Calu3 (cell line): Measurements from ENCODE around the gene UBAP2L. TPM values are rescaled to one million over a fixed set of nuclear protein-coding genes. Genes with fewer than 3 reads are reported as not detected.

ENCODE experiments used
- BruUV-seq: library from RNA; stranded (reverse); fragments of 400-500 nt; replicated peaks from 2 replicates; lab custom pipeline; 2021; lab: Mats Ljungman, UMichigan
- CTCF ChIA-PET: fragments of 300-600 bp; sonication (Branson Sonifier 250); formaldehyde crosslinking; loops from one replicate; lab custom pipeline; 2022; ENCODE audit warnings: antibody characterized with exemption; lab: Charles Lee
- DNase-seq: peaks from one replicate; pipeline ENCODE4 v3.0.0; 2022
- H3K27ac Mint-ChIP-seq: one replicate; pipeline ENCODE4 v1.8.0; 2022; ENCODE audit warnings: mixed read lengths; ENCODE audit not compliant: unreplicated experiment
- H3K27me3 Mint-ChIP-seq: one replicate; pipeline ENCODE4 v1.8.0; 2022; ENCODE audit warnings: mixed read lengths; ENCODE audit not compliant: unreplicated experiment
- H3K36me3 Mint-ChIP-seq: one replicate; pipeline ENCODE4 v1.8.0; 2022; ENCODE audit warnings: mild to moderate bottlenecking, moderate library complexity, mixed read lengths; ENCODE audit not compliant: insufficient read depth, unreplicated experiment
- H3K4me1 Mint-ChIP-seq: one replicate; pipeline ENCODE4 v1.8.0; 2022; ENCODE audit warnings: mild to moderate bottlenecking, low read depth, mixed read lengths; ENCODE audit not compliant: unreplicated experiment
- H3K4me3 Mint-ChIP-seq: one replicate; pipeline ENCODE4 v1.8.0; 2022; ENCODE audit warnings: mild to moderate bottlenecking, low read depth, moderate library complexity, mixed read lengths; ENCODE audit not compliant: unreplicated experiment
- H3K9me3 Mint-ChIP-seq: one replicate; pipeline ENCODE4 v1.8.0; 2022; ENCODE audit warnings: low read depth, mixed read lengths; ENCODE audit not compliant: unreplicated experiment
- CTCF ChIP-seq: fragments of 200-600 bp; IDR thresholded peaks from one replicate; pipeline ENCODE4 v1.8.0; 2022; ENCODE audit warnings: antibody characterized with exemption; ENCODE audit not compliant: unreplicated experiment
- intact Hi-C: fragments of 100-400 bp; cut with micrococcal nuclease; formaldehyde crosslinking; loops from one replicate; pipeline ENCODE4 v1.10.0; 2022; ENCODE audit not compliant: unreplicated experiment
- total RNA-seq: library from RNA; stranded (reverse); gene quantifications from 2 replicates; pipeline ENCODE4 v1.2.3, GENCODE V29; 2022

The UBAP2L gene
- total RNA-seq, 1 experiment from 2014 or later: 250 TPM

GRCh38 chr1:154237880-154238506 is 17.2 kb downstream of the UBAP2L start:
- no peak for DNase-seq
- Mint-ChIP-seq H3K4me3 (no peak overlapping the region), H3K36me3 (peaks cover 81% of the 10 kb centered on the region), H3K9me3 (no peaks in the 10 kb centered on the region), H3K27me3 (no peaks in the 10 kb centered on the region), H3K27ac (no peak overlapping the region), H3K4me1 (peaks cover 8% of the 10 kb centered on the region)
- no peak for TF ChIP-seq CTCF
- BruUV-seq: no TSS peak
- CTCF ChIA-PET: no interaction called here
- intact Hi-C loops: no loop called here

GRCh38 chr1:154239491-154239890 is 18.7 kb downstream of the UBAP2L start:
- H3K27me3 Mint-ChIP-seq: no peaks in the 10 kb centered on the region
- no peak for DNase-seq
- no peak overlapping the region for H3K4me3 Mint-ChIP-seq
- intact Hi-C loops: no loop called here
- H3K36me3 Mint-ChIP-seq: peaks cover 80% of the 10 kb centered on the region
- H3K4me1 Mint-ChIP-seq: peaks cover 8% of the 10 kb centered on the region
- H3K27ac Mint-ChIP-seq: no peak overlapping the region
- H3K9me3 Mint-ChIP-seq: no peaks in the 10 kb centered on the region
- CTCF ChIA-PET: interaction anchor here (0.5 kb wide), 1 partner anchor 812 kb away, joined by 3 read pairs; no protein-coding TSS in a partner anchor
- no peak for TF ChIP-seq CTCF
- BruUV-seq: no TSS peak

GRCh38 chr1:154240294-154240833 is 19.6 kb downstream of the UBAP2L start:
- no TSS peak for BruUV-seq
- no peak overlapping the region for H3K27ac Mint-ChIP-seq
- CTCF ChIA-PET: interaction anchor here (0.7 kb wide), 1 partner anchor 239 kb away, joined by 3 read pairs; no protein-coding TSS in a partner anchor
- H3K4me3 Mint-ChIP-seq: no peak overlapping the region
- no peaks in the 10 kb centered on the region for H3K27me3 Mint-ChIP-seq
- peaks cover 8% of the 10 kb centered on the region for H3K4me1 Mint-ChIP-seq
- H3K36me3 Mint-ChIP-seq: peaks cover 80% of the 10 kb centered on the region
- H3K9me3 Mint-ChIP-seq: no peaks in the 10 kb centered on the region
- no peak for TF ChIP-seq CTCF
- intact Hi-C loops: no loop called here
- no peak for DNase-seq

GRCh38 chr1:154241703-154242351 is 21.1 kb downstream of the UBAP2L start:
- no TSS peak for BruUV-seq
- DNase-seq: no peak
- intact Hi-C loops: no loop called here
- no peak overlapping the region for H3K4me3 Mint-ChIP-seq
- no peak overlapping the region for H3K27ac Mint-ChIP-seq
- H3K9me3 Mint-ChIP-seq: no peaks in the 10 kb centered on the region
- CTCF ChIA-PET: no interaction called here
- no peaks in the 10 kb centered on the region for H3K27me3 Mint-ChIP-seq
- peaks cover 8% of the 10 kb centered on the region for H3K4me1 Mint-ChIP-seq
- H3K36me3 Mint-ChIP-seq: peaks cover 80% of the 10 kb centered on the region
- no peak for TF ChIP-seq CTCF
